IgD-negative memory B cell (primary cell): ENCODE results near the gene ARL8A. TPM values are rescaled to one million over a fixed set of nuclear protein-coding genes. Genes with fewer than 3 reads are reported as not detected.
A peak's percentile ranks its signal among the peaks of the same experiment; 100 is the strongest.
"Not testable (repeated sequence)": the region's sequence is repeated elsewhere in the genome, so short reads cannot be mapped to it uniquely, and the experiment has no call there.

Experiments
- H3K27ac Mint-ChIP-seq, 3 donors: one replicate each; pipeline ENCODE4 v1.8.0; 2020 to 2022; ENCODE audit warnings: mild to moderate bottlenecking in 3 of 3, mixed read lengths in 3 of 3, moderate library complexity in 1 of 3
- H3K27me3 Mint-ChIP-seq: one replicate; pipeline ENCODE4 v1.8.0; 2021; ENCODE audit warnings: mixed read lengths
- H3K36me3 Mint-ChIP-seq: one replicate; pipeline ENCODE4 v1.8.0; 2020; ENCODE audit warnings: mild to moderate bottlenecking, mixed read lengths
- H3K4me1 Mint-ChIP-seq, 3 donors: one replicate each; pipeline ENCODE4 v1.8.0; 2020 to 2022; ENCODE audit warnings: mixed read lengths in 3 of 3, mild to moderate bottlenecking in 1 of 3
- H3K4me3 Mint-ChIP-seq, 4 donors: one replicate each; pipeline ENCODE4 v1.8.0; 2020 to 2022; ENCODE audit warnings: mild to moderate bottlenecking in 4 of 4, mixed read lengths in 4 of 4, moderate library complexity in 3 of 4
- H3K9me3 Mint-ChIP-seq, 3 donors: one replicate each; pipeline ENCODE4 v1.8.0; 2020 to 2021; ENCODE audit warnings: mixed read lengths in 3 of 3, mild to moderate bottlenecking in 1 of 3
- polyA plus RNA-seq: library from polyadenylated mRNA; unstranded; fragments of 300-500 nt; fragmentation: Illumina TruSeq; gene quantifications from one replicate; pipeline ENCODE4 v1.2.3, GENCODE V29; 2021

Gene ARL8A
- polyA plus RNA-seq, 1 donor from 2014 or later = 17.3 TPM

DNA sequence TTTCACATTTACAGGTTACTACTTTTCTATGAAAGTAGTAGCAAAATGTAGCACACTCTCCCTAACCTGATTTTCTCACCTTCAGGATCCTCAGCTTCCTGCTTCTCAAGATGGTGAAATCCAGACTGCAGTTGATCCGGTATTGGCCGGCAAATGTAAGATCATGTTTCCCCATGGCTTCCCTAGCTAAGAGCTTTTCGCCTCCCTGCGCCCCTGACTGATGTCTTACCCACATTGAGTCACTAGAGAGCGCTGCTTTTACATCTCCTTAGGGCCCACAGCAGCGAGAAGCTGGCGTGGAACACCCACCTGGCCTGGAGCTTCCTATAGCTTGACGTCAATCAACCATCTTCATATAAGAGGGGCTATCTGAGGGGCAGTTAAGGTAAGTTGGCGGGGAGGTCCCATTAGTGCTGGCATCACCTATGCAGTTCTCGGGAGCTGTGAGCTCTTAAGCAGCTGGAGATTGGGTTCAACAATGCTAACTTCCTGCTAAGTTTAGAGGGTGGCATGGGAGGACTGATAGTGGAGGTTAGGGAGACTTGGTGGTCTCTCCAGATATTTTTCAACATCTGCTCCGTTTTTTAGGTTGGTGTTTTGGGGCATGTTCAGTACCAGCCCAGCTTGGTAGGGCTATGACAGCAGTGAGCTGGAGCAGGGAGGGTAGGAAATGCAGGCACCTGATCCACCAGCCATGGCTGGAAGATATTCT, 10.4 kb upstream of the ARL8A start:
- no peaks in the 10 kb centered on the region for H3K27me3 Mint-ChIP-seq
- H3K9me3 Mint-ChIP-seq = no peaks in the 10 kb centered on the region
- H3K4me3 Mint-ChIP-seq = peak overlapping the region in 1 of 4 donors; percentile 27
- H3K27ac Mint-ChIP-seq = peak overlapping the region; percentile 18 to 34 (median 20)
- H3K36me3 Mint-ChIP-seq = peaks cover 4% of the 10 kb centered on the region
- H3K4me1 Mint-ChIP-seq = peaks cover 19 to 27% (median 20%) of the 10 kb centered on the region in 3 donors

DNA sequence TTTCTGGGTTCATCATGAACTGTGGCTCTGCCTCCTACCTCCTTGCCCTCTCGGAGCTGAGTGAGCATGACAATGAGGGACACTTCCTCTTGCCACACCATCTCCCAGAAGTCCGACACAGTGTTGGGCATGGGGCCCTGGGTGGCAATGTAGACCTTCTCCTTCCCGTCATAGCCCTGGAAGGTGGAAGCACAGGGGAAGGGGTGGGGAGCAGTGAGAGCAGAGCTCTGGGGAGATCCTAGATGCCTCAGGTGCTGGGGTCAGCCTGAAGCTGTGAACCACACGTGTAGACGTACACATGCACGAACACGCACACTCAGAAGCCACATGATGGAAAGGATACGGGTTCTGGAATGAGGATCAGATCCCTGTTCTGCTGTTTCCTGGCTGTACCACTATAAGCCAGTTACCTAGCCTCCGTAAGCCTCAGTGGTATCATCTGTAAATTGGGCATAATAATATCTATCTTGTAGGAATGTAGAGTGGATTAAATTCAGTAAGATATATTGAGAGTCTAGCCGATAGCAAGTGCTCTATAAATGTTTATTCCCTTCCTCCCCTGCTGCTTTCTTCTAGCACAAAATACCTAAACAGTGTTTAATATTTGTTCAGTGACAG, 9.7 kb upstream of the ARL8A start:
- Mint-ChIP-seq H3K4me3 (peak overlapping the region in 1 of 4 donors; percentile 27), H3K36me3 (peaks cover 4% of the 10 kb centered on the region), H3K9me3 (no peaks in the 10 kb centered on the region), H3K27ac (peak overlapping the region; percentile 18 to 43 (median 34)), H3K4me1 (peaks cover 14 to 21% (median 16%) of the 10 kb centered on the region in 3 donors), H3K27me3 (no peaks in the 10 kb centered on the region)

DNA sequence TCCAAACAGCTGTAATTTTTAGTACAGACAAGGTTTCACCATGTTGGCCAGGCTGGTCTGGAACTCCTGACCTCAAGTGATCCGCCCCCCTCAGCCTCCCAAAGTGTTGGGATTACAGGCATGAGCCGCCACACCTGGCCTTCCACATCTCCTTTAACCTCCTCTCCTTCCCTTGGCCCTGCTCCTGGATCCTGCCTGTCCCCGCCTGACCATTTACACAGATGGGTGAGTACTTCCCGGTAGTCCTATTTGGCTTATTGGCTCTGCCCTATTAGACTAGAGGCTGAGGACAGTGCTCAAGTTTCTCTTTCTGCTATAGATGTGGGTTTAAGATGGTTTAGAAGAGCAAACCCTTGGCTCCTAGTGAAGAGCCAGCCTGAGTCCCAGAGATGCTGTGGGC, 8.7 kb upstream of the ARL8A start:
- Mint-ChIP-seq H3K4me3 (peak overlapping the region in 1 of 4 donors; percentile 40), H3K27ac (no peak overlapping the region), H3K27me3 (no peaks in the 10 kb centered on the region)

DNA sequence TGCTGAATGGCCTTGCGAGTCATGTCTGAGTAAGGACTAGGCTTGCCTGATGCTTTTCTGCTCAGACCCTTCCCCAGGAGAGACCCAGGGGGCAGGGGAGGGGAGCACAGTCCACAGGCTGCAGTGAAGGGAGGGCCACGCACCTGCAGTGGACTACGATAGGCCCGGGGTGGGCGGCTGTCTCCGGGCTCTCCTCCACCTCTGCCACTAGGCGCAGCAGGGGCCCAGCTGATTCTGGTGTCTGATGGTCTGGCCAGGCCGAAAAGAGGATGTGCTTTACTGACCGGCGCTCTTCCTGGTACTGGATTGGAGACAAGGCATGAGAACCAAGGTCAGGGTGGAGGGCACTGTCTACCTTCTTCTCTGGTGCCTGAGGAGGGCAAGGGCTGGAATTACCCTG, 7.9 kb upstream of the ARL8A start:
- Mint-ChIP-seq H3K27ac (no peak overlapping the region), H3K4me3 (no peak overlapping the region), H3K9me3 (no peaks in the 10 kb centered on the region), H3K36me3 (peaks cover 4% of the 10 kb centered on the region), H3K4me1 (peaks cover 6 to 14% (median 14%) of the 10 kb centered on the region in 3 donors), H3K27me3 (no peaks in the 10 kb centered on the region)

More for the DNA sequence above, 8.7 kb upstream of the ARL8A start:
- H3K9me3 Mint-ChIP-seq = no peaks in the 10 kb centered on the region
- peaks cover 6 to 14% (median 11%) of the 10 kb centered on the region in 3 donors for H3K4me1 Mint-ChIP-seq
- H3K36me3 Mint-ChIP-seq = peaks cover 4% of the 10 kb centered on the region

DNA sequence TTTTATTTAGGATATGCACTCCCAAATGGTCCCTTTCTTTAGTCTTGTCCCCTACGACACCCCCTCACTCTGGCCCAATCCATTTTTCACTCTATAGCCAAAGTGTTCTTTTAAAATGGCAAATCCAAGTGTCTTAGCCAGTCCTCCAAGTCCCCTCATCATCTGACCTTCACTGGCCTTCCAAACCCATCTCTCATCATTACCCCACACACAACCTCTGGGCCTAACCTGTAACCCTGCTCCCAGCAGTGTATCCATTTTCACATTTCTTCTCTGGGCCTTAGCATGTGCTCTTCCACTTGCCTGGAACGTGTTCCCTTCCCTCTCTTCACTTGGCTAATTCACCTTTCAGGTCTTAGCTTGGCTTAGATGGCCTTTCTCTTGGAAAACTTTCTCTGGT, 6.5 kb upstream of the ARL8A start:
- no peak overlapping the region for H3K4me3 Mint-ChIP-seq
- peaks cover 8 to 15% (median 11%) of the 10 kb centered on the region in 3 donors for H3K4me1 Mint-ChIP-seq
- H3K36me3 Mint-ChIP-seq = peaks cover 4% of the 10 kb centered on the region
- no peaks in the 10 kb centered on the region for H3K9me3 Mint-ChIP-seq
- no peaks in the 10 kb centered on the region for H3K27me3 Mint-ChIP-seq
- peak overlapping the region in 1 of 3 donors; percentile 73 for H3K27ac Mint-ChIP-seq

DNA sequence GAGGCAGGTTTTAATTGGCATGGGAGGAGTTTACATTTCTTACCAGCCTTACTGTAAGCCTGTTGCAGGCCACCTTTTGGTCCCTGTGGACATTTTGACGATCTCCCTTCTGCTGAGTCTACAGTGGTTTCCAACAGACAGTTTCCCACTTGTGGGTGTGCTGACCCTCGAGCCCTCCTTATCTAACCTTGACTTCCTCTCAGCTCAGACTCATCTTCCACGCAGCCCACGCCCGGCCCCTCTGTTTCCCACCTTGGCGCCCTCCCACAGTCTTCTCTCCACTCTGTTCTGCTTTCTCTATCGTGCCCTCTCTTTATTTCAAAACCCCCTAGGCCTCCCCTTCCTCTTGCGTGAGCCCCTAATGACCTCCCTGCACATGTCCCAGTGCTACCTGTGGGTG, 6.1 kb upstream of the ARL8A start:
- Mint-ChIP-seq H3K27me3 (no peaks in the 10 kb centered on the region), H3K4me1 (peaks cover 6 to 11% (median 8%) of the 10 kb centered on the region in 3 donors), H3K36me3 (peaks cover 4% of the 10 kb centered on the region), H3K4me3 (no peak overlapping the region), H3K27ac (no peak overlapping the region), H3K9me3 (no peaks in the 10 kb centered on the region)

DNA sequence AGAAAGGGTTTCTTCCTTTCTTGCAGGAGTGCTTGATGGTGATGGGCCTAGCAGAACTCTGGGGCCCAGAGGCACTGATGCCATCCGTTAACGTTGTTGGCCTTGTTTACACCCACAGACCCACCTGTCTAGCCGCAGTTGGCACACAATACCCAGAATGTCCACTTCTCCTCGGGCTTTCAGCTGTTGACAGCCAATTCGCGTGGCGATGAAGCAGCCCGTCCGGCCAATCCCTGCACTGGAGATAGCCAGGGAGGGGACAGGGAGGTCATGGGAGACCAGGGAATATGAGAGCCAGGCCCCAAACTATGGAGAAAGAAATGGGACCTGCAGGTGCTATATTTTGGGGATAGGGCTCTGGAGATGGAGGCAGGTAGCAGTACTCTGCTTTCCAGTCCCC, 5.7 kb upstream of the ARL8A start:
- H3K36me3 Mint-ChIP-seq = peaks cover 4% of the 10 kb centered on the region
- H3K4me3 Mint-ChIP-seq = peak overlapping the region in 1 of 4 donors; percentile 50
- H3K4me1 Mint-ChIP-seq = peaks cover 10 to 15% (median 10%) of the 10 kb centered on the region in 3 donors
- H3K27ac Mint-ChIP-seq = no peak overlapping the region
- no peaks in the 10 kb centered on the region for H3K9me3 Mint-ChIP-seq
- no peaks in the 10 kb centered on the region for H3K27me3 Mint-ChIP-seq

DNA sequence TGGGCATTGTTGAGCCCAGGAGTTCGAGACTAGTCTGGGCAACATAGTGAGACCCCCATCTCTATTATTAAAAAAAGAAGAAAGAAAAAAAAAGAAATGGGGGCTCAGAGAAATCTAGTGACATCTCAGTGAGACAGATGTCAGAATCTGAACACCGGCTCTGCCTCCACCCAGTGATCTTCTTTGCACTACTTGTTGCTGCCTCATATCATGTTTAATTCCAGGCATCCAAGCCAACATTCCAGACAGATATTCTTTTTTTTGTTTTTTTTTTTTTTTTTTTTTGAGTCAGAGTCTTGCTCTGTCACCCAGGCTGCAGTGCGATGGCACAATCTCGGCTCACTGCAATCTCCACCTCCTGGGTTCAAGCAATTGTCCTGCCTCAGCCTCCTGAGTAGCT, 5.0 kb upstream of the ARL8A start:
- Mint-ChIP-seq H3K4me1 (peaks cover 9 to 13% (median 10%) of the 10 kb centered on the region in 3 donors), H3K27ac (no peak overlapping the region), H3K4me3 (no peak overlapping the region), H3K9me3 (no peaks in the 10 kb centered on the region), H3K27me3 (no peaks in the 10 kb centered on the region), H3K36me3 (peaks cover 4% of the 10 kb centered on the region)

DNA sequence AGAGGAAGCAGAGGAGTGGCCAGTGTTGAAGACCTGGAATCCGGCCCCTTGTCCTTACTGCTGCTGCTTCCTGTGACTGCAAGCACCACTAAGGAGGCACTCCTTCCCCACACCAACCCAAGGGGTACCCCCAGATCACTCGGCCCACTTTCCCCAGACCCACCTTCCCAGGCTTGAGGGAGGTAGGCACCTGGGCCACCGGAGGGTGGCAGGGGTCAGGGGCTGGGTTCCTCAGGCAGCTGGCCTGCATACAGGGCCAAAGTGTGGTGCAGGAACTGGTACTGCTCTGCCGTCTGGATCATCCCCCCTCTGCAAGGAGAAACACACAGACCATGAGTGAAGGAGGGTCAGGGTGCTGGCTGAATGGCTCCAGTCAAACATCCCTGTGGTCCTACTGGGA, 3.9 kb upstream of the ARL8A start:
- no peak overlapping the region for H3K27ac Mint-ChIP-seq
- H3K9me3 Mint-ChIP-seq = no peaks in the 10 kb centered on the region
- H3K27me3 Mint-ChIP-seq = no peaks in the 10 kb centered on the region
- H3K4me3 Mint-ChIP-seq = peak overlapping the region in 1 of 4 donors; percentile 81
- peaks cover 2% of the 10 kb centered on the region for H3K36me3 Mint-ChIP-seq
- H3K4me1 Mint-ChIP-seq = peaks cover 10 to 15% (median 12%) of the 10 kb centered on the region in 3 donors

DNA sequence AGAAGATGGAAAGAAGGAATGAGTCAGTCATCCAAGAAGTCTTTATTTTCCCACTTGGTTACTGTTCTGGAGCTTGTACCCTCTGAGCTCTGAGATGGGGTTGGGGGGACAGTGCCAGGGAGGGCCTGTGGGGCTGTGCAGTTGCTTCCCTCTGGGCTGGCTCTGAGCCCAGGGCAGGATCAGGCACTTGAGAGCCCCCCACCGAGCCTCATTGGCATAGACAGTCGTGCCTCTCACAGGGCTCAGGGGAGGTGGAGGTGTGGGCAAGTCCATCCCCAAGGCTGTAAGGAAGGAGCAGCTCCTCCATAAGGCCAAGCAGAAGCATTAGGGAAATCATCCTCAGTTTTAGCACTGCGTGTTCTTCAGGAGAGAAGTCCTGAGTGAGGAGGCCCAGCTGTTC, 2.5 kb upstream of the ARL8A start:
- Mint-ChIP-seq H3K4me3 (peak overlapping the region in 1 of 4 donors; percentile 91), H3K4me1 (peaks cover 17 to 22% (median 21%) of the 10 kb centered on the region in 3 donors), H3K36me3 (no peaks in the 10 kb centered on the region), H3K27me3 (peaks cover 2% of the 10 kb centered on the region), H3K27ac (peak overlapping the region in 2 of 3 donors; percentile 43 to 96), H3K9me3 (no peaks in the 10 kb centered on the region)

DNA sequence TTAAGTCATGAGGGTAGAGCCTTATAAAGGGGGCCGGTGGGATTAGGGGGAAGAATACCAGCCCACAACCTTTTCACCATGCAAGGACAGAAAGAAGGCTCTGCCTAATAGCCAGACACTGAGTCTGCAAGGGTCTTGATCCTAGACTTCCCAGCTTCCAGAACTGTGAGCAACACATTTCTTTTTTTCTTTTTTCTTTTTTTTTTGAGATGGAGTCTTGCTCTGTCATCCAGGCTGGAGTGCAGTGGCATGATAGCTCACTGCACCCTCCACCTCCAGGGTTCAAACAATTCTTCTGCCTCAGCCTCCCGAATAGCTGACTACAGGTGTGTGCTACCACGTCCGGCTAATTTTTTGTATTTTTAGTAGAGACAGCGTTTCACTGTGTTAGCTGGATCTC, 1.7 kb upstream of the ARL8A start:
- peak overlapping the region in 3 of 4 donors; percentile 12 to 91 (median 55) for H3K4me3 Mint-ChIP-seq
- peaks cover 17 to 26% (median 23%) of the 10 kb centered on the region in 3 donors for H3K4me1 Mint-ChIP-seq
- H3K36me3 Mint-ChIP-seq = no peaks in the 10 kb centered on the region
- no peaks in the 10 kb centered on the region for H3K9me3 Mint-ChIP-seq
- peaks cover 2% of the 10 kb centered on the region for H3K27me3 Mint-ChIP-seq
- peak overlapping the region in 1 of 3 donors; percentile 43 for H3K27ac Mint-ChIP-seq

DNA sequence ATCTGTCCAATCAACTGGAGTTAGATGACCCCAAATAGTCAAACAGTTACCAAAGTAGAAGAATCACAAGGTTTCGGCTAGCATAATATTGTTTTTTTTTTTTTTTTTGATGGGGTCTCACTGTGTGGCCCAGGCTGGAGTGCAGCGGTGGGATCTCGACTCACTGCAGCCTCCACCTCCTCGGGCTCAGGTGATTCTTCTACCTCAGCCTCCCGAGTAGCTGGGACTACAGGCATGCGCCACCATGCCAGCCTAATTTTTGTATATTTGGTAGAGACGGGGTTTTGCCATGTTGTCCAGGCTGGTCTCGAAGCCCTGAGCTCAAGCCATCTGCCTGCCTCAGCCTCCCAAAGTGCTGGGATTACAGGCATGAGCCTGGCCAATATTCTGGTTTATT, 1.2 kb upstream of the ARL8A start:
- Mint-ChIP-seq H3K27ac (peak overlapping the region in 2 of 3 donors; percentile 67 to 79), H3K4me3 (peak overlapping the region; percentile 84 to 98 (median 94)), H3K4me1 (peaks cover 21 to 29% (median 23%) of the 10 kb centered on the region in 3 donors)
- not testable (repeated sequence) for H3K36me3 Mint-ChIP-seq, H3K9me3 Mint-ChIP-seq, H3K27me3 Mint-ChIP-seq

DNA sequence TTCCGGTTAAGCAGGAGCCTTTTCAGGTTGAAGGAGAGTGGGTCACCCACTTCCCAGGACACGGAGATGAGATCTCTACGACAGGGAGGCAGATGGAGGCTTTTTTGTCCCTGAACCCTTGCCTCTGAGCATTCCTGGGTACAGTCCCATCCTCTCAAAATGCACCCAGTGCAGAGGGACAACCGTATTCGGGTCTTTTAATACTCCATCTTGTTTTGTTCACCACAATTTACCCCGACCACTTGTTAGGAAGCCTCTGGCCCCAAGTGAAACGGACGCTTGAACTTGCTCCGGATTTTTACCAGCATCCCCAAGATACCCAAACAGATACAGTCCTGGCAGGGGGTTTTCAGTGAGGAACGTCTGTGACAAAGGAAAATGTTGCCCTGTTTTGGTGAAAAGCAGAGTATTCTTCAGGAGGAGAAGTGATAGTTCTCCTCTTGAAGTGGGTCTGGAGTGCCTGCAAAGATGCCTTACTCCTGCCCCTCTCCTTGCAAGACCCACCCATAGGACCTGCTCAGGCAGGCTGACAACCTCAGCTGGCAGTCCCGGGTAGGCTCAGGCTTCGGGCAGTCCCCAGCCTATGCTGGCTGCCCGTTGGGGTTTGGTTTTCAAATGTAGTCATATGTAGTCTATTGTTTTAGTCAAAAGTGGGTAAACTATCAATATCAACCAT, 669 bp upstream of the ARL8A start:
- H3K27me3 Mint-ChIP-seq = peaks cover 2% of the 10 kb centered on the region
- peaks cover 3% of the 10 kb centered on the region for H3K36me3 Mint-ChIP-seq
- no peaks in the 10 kb centered on the region for H3K9me3 Mint-ChIP-seq
- H3K4me1 Mint-ChIP-seq = peaks cover 22 to 31% (median 23%) of the 10 kb centered on the region in 3 donors
- H3K4me3 Mint-ChIP-seq = peak overlapping the region; percentile 84 to 98 (median 94)
- peak overlapping the region; percentile 67 to 80 (median 79) for H3K27ac Mint-ChIP-seq

DNA sequence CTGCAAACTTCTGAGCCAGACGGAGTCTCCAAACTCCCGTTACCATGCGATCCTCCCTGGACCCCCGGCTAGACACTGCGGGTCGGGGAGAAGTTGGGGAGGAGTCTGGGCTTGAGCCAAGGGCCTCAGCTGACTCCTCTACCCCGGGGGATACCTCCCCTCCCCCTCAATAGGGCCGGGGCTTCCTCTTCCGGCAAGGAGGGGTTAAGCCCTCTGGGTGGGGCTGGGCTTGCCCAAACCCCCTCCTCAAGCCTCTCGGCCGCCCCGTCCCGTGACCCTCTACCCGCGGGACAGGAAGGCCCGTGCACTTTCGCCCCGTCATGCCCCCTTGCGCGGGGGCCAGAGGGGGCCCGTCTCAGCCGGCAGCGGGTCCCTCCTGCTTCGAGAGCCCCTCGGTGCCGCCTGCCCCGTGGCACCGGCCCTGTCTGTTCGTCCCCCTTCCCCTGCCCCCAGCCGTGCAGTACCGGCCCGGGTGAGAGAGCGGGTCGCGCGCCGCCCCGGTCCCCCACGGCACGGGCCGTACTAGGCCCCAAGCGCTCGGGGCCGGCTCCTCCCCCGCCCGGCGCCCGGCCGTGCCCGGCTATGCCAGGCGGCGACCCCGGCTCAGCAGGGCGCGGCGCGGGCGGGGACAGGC, 652 bp downstream of the ARL8A start:
- Mint-ChIP-seq H3K9me3 (no peaks in the 10 kb centered on the region), H3K27ac (peak overlapping the region; percentile 57 to 95 (median 94)), H3K4me1 (peaks cover 22 to 31% (median 23%) of the 10 kb centered on the region in 3 donors), H3K4me3 (peak overlapping the region; percentile 91 to 99 (median 94)), H3K36me3 (peaks cover 3% of the 10 kb centered on the region), H3K27me3 (peaks cover 2% of the 10 kb centered on the region)
